Right kidney (tissue), 1 donor: ENCODE measurements around the gene DYNC1H1.

Source experiments
- DNase-seq: peaks from one replicate; pipeline ENCODE4 v3.0.0-alpha.2; 2016

DYNC1H1 gene

GRCh38 chr14:102090713-102091112, 126.3 kb downstream of the DYNC1H1 start:
- no peak for DNase-seq

GRCh38 chr14:102092806-102093205, 128.4 kb downstream of the DYNC1H1 start:
- no peak for DNase-seq

- no peak for DNase-seq
Measured at GRCh38 chr14:102094101-102094500, 129.7 kb downstream of the DYNC1H1 start.

GRCh38 chr14:102095231-102095870, 131.0 kb downstream of the DYNC1H1 start:
- no peak for DNase-seq

- DNase-seq, result no peak
Measured at GRCh38 chr14:102095871-102096568, 131.6 kb downstream of the DYNC1H1 start.

DNA sequence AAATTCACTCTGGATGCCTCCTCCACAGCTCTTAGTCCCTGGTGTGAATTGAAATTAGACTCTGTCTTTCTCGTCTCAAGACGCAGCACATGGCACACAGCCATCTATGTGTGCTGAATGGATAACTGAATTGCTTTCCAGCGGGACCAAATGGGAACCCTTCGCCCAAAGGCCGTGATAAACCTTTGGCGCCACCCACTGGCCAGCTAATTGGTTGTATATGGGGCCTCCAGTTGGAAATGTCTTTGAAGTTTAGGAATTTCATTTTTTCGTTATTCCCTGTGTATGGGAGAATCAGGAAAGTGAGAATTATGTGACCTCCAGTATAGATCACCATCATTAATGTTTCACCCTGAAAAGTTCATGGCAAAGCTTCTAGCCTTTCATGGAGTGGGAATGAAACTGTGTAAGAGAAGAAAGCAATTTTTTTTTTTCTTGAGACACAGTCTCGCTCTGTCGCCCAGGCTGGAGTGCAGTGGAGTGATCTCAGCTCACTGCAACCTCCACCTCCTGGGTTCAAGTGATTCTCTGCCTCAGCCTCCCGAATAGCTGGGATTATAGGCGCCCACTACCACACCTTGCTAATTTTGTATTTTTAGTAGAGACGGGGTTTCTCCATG, 132.3 kb downstream of the DYNC1H1 start:
- peak; percentile 74 for DNase-seq

- peak; percentile 22 for DNase-seq
Measured at GRCh38 chr14:102097441-102098135, 133.2 kb downstream of the DYNC1H1 start.

DNA sequence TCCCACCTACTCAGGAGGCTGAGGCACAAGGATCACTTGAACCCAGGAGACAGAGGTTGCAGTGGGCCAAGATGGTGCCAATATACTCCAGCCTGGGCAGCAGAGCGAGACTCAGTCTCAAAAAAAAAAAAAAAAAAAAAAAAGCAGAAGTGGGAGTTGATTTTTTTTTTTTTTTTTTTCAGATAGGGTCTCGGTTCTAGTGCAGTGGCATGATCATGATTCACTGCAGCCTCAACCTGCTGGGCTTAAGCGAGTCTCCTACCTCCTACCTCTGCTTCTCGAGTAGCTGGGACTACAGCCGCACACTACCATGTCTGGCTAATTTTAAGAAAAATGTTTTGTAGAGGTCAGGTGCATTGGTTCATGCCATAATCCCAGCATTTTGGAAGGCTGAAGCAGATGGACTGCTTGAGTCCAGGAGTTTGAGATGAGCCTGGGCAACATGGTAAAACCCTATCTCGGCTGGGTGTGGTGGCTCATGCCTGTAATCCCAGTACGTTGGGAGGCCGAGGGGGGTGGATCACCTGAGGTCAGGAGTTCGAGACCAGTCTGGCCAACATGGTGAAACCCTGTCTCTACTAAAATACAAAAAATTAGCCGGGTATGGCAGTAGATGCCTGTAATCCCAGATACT, 138.8 kb downstream of the DYNC1H1 start:
- DNase-seq, result no peak

DNA sequence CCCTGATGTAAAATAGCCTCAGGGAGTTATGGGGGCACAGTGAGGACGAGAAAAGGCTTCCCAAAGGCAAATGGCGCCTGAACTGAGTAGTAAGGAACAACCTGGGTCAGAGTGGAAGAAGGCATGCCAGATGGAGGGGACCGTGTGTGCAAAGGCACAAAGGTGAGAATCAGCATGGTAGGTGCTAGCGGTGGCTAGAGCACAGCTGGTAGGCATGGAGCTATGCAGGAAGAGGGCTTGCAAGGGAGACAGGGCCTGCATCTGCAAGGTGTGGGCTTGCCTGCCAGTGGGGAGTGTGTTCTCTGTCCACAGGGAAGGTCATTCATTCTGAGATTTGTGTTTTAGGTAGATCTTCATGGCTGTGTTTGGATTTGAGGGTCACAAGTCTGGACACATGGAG, 141.0 kb downstream of the DYNC1H1 start:
- no peak for DNase-seq
